Measurements from ENCODE around the gene LRRC8D.

DNA sequence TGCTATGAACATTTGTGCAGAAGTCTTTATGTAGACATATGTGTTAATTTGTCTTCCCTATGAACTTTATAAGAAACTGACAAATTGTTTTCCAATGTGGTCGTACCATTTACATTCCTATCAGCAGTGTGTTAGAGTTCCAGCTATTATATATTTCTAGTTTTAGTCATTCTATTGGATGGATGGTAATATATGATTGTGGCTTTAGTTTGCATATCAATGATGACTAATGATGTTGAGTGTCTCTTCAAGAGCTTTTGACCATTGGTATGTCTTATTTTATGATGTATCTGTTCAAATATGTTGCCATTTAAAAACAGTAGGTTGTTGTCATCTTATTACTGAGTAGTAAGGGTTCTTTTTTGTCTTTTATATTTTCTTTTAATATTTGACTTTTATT, 157.9 kb downstream of the LRRC8D start:
- no peak for TF ChIP-seq POLR2A (IDR thresholded peaks at IDR 0.05)
- TF ChIP-seq, protein P1, sequence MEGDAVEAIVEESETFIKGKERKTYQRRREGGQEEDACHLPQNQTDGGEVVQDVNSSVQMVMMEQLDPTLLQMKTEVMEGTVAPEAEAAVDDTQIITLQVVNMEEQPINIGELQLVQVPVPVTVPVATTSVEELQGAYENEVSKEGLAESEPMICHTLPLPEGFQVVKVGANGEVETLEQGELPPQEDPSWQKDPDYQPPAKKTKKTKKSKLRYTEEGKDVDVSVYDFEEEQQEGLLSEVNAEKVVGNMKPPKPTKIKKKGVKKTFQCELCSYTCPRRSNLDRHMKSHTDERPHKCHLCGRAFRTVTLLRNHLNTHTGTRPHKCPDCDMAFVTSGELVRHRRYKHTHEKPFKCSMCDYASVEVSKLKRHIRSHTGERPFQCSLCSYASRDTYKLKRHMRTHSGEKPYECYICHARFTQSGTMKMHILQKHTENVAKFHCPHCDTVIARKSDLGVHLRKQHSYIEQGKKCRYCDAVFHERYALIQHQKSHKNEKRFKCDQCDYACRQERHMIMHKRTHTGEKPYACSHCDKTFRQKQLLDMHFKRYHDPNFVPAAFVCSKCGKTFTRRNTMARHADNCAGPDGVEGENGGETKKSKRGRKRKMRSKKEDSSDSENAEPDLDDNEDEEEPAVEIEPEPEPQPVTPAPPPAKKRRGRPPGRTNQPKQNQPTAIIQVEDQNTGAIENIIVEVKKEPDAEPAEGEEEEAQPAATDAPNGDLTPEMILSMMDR (IDR thresholded peaks at IDR 0.05): no peak
